ENCODE measurements around the gene SPATS2. TPM values are rescaled to one million over a fixed set of nuclear protein-coding genes. Genes with fewer than 3 reads are reported as not detected.
A peak's percentile ranks its signal among the peaks of the same experiment; 100 is the strongest.

The SPATS2 gene
- polyA plus RNA-seq, 2 donors: 4.8 to 5.3 TPM

DNA sequence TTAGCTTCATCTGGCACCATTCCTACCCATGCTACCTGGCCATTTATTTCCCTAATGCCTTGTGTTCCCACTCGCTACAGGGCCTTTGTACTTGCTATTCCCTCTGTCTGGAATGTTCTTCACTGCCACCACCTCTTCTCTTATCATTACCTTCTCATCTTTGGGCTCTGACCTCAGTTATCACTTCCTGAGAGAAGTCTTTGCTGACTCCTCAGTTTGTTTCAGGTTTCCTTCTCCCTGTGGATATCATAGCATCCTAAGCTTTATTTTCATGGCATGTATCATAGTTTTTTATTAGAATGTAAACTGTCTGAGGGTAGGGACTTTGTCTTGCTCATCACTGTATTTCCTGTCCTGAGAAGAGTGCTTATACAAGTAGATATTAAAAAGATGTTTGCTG lies 29.7 kb downstream of the SPATS2 start:
- WGBS, 2 donors: 84 to 100% methylated on average over 1 of the region's 1 CpG
- Histone ChIP-seq H3K27ac (ENCODE audit: low read depth in 2 of 2, low read length in 1 of 2) (no peak overlapping the region), H3K27me3 (ENCODE audit: control insufficient read depth in 1 of 2, insufficient read depth in 2 of 2, low read length in 2 of 2) (no peaks in the 10 kb centered on the region), H3K4me1 (ENCODE audit: control insufficient read depth in 2 of 2, insufficient read depth in 2 of 2, low read length in 1 of 2) (no peaks in the 10 kb centered on the region), H3K36me3 (ENCODE audit: control insufficient read depth in 2 of 2, insufficient read depth in 2 of 2, low read length in 1 of 2) (no peaks in the 10 kb centered on the region), H3K4me3 (ENCODE audit: low read depth in 1 of 2, low read length in 2 of 2) (no peak overlapping the region), H3K9me3 (ENCODE audit: control insufficient read depth in 2 of 2, insufficient read depth in 1 of 2, low read depth in 1 of 2, low read length in 1 of 2) (no peaks in the 10 kb centered on the region)

DNA sequence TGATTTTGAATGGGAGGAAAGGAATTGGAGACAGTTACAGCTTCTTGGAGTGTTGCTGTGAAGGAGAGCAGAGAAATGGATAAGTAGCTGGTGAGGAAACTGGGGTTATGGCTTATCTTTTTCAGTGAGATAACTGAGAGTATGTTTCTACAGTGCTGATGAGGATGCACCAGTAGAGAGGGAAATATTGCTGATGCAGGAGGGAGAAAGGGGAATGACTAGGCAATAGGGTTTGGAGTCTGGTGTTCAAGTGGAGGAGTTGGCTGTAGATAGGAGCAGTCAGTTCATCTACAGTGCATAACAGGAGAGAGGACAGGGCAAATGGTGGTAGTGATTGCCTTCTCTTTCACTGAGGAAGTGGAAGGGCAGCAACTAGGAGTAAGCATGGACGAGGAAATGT lies 33.0 kb downstream of the SPATS2 start:
- WGBS, 2 donors: 77 to 82% methylated on average over 1 of the region's 1 CpG
- no peaks in the 10 kb centered on the region for H3K4me1 ChIP-seq (ENCODE audit: control insufficient read depth in 2 of 2, insufficient read depth in 2 of 2, low read length in 1 of 2)
- no peaks in the 10 kb centered on the region for H3K36me3 ChIP-seq (ENCODE audit: control insufficient read depth in 2 of 2, insufficient read depth in 2 of 2, low read length in 1 of 2)
- no peak overlapping the region for H3K27ac ChIP-seq (ENCODE audit: low read depth in 2 of 2, low read length in 1 of 2)
- no peaks in the 10 kb centered on the region for H3K27me3 ChIP-seq (ENCODE audit: control insufficient read depth in 1 of 2, insufficient read depth in 2 of 2, low read length in 2 of 2)
- H3K9me3 ChIP-seq (ENCODE audit: control insufficient read depth in 2 of 2, insufficient read depth in 1 of 2, low read depth in 1 of 2, low read length in 1 of 2): no peaks in the 10 kb centered on the region
- H3K4me3 ChIP-seq (ENCODE audit: low read depth in 1 of 2, low read length in 2 of 2): no peak overlapping the region

DNA sequence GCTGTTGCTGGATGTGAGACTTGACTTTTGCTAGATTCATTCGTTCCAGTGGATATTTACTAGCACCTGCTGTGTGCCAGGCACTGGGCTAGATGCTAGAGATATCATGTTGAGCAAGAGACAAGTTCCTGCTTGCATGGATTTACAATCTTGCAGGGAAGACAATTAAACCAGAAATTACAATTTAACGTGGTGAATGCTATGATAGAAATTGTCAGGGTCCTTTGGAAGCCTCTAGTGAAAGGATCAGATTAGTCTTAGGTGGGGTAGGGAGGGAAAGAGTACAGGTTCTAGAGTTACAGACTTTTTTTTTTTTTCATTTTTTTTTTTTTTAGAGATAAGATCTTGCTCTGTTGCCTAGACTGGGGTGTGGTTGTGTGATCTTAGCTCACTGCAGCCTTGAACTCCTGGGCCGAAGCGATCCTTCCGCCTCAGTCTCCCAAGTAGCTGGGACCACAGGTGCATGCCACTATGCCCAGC lies 36.7 kb downstream of the SPATS2 start:
- Histone ChIP-seq H3K9me3 (ENCODE audit: control insufficient read depth in 2 of 2, insufficient read depth in 1 of 2, low read depth in 1 of 2, low read length in 1 of 2) (no peaks in the 10 kb centered on the region), H3K4me3 (ENCODE audit: low read depth in 1 of 2, low read length in 2 of 2) (no peak overlapping the region), H3K36me3 (ENCODE audit: control insufficient read depth in 2 of 2, insufficient read depth in 2 of 2, low read length in 1 of 2) (no peaks in the 10 kb centered on the region), H3K4me1 (ENCODE audit: control insufficient read depth in 2 of 2, insufficient read depth in 2 of 2, low read length in 1 of 2) (no peaks in the 10 kb centered on the region), H3K27ac (ENCODE audit: low read depth in 2 of 2, low read length in 1 of 2) (no peak overlapping the region), H3K27me3 (ENCODE audit: control insufficient read depth in 1 of 2, insufficient read depth in 2 of 2, low read length in 2 of 2) (no peaks in the 10 kb centered on the region)
- WGBS, 2 donors: 60 to 69% methylated on average over 5 of the region's 5 CpGs

DNA sequence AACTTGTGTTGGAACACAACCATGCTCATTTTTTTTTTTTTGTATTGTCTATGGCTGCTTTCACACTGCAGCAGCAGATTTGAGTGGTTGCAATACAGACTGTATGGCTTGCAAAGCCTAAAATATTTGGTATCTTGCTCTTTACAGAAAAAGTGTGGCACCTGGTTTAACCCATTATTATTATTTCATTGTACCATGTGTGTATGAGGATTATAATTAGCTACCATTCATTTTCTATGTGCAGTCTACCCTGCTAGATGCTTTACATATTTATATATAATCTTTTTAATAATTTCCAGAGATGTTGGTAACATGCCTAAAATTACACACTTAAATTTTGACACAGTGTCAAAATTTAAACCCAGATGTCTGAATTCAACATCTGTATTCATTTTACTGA lies 37.7 kb downstream of the SPATS2 start:
- no peaks in the 10 kb centered on the region for H3K36me3 ChIP-seq (ENCODE audit: control insufficient read depth in 2 of 2, insufficient read depth in 2 of 2, low read length in 1 of 2)
- H3K4me1 ChIP-seq (ENCODE audit: control insufficient read depth in 2 of 2, insufficient read depth in 2 of 2, low read length in 1 of 2): no peaks in the 10 kb centered on the region
- H3K27me3 ChIP-seq (ENCODE audit: control insufficient read depth in 1 of 2, insufficient read depth in 2 of 2, low read length in 2 of 2): no peaks in the 10 kb centered on the region
- no peak overlapping the region for H3K4me3 ChIP-seq (ENCODE audit: low read depth in 1 of 2, low read length in 2 of 2)
- H3K27ac ChIP-seq (ENCODE audit: low read depth in 2 of 2, low read length in 1 of 2): no peak overlapping the region
- H3K9me3 ChIP-seq (ENCODE audit: control insufficient read depth in 2 of 2, insufficient read depth in 1 of 2, low read depth in 1 of 2, low read length in 1 of 2): no peaks in the 10 kb centered on the region

DNA sequence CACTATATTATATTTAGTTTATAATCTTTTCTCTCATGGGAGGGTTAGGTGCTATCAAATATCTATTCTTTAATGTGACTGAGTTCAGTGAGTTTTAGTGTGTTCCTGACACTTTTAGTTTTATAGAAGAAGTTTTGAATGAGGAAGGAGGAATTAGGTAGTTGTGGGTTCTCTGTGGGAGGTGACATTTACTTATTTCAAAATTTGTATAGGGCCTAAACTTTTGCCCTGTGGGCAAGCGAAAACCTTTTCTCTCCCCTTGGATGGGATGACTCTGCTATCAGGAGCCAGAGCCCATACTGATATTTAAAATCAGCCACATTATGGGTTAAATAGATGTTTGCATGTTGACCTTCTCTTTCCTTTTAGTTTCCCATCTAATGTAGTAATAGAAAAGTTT lies 43.6 kb downstream of the SPATS2 start:
- Histone ChIP-seq H3K27ac (ENCODE audit: low read depth in 2 of 2, low read length in 1 of 2) (no peak overlapping the region), H3K27me3 (ENCODE audit: control insufficient read depth in 1 of 2, insufficient read depth in 2 of 2, low read length in 2 of 2) (no peaks in the 10 kb centered on the region), H3K9me3 (ENCODE audit: control insufficient read depth in 2 of 2, insufficient read depth in 1 of 2, low read depth in 1 of 2, low read length in 1 of 2) (no peaks in the 10 kb centered on the region), H3K4me1 (ENCODE audit: control insufficient read depth in 2 of 2, insufficient read depth in 2 of 2, low read length in 1 of 2) (no peaks in the 10 kb centered on the region), H3K36me3 (ENCODE audit: control insufficient read depth in 2 of 2, insufficient read depth in 2 of 2, low read length in 1 of 2) (no peaks in the 10 kb centered on the region), H3K4me3 (ENCODE audit: low read depth in 1 of 2, low read length in 2 of 2) (no peak overlapping the region)
- 92 to 98% methylated on average over 1 of the region's 1 CpG for WGBS, 2 donors

DNA sequence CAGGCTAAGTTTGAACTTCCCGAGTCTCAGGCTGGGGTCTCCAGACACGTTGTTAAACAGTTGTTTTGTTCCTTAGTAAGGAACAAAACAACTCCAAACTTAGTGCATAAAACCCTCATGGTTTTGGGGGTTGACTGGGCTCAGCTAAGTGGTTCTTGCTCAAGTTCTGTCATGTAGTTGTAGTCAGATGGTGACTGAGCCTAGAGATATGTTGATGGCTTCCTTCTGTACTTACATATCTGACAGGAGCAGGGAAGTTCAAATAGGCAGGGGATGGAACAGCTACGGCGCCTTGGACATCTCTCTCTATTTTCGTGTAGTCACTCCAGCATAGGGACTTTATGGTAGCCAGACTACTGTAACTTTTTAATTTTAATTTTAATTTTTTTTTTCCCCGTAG lies 45.7 kb downstream of the SPATS2 start:
- 89 to 92% methylated on average over 6 of the region's 6 CpGs for WGBS, 2 donors
- H3K4me1 ChIP-seq (ENCODE audit: control insufficient read depth in 2 of 2, insufficient read depth in 2 of 2, low read length in 1 of 2): no peaks in the 10 kb centered on the region
- no peak overlapping the region for H3K4me3 ChIP-seq (ENCODE audit: low read depth in 1 of 2, low read length in 2 of 2)
- H3K27me3 ChIP-seq (ENCODE audit: control insufficient read depth in 1 of 2, insufficient read depth in 2 of 2, low read length in 2 of 2): no peaks in the 10 kb centered on the region
- H3K27ac ChIP-seq (ENCODE audit: low read depth in 2 of 2, low read length in 1 of 2): no peak overlapping the region
- H3K36me3 ChIP-seq (ENCODE audit: control insufficient read depth in 2 of 2, insufficient read depth in 2 of 2, low read length in 1 of 2): no peaks in the 10 kb centered on the region
- no peaks in the 10 kb centered on the region for H3K9me3 ChIP-seq (ENCODE audit: control insufficient read depth in 2 of 2, insufficient read depth in 1 of 2, low read depth in 1 of 2, low read length in 1 of 2)

DNA sequence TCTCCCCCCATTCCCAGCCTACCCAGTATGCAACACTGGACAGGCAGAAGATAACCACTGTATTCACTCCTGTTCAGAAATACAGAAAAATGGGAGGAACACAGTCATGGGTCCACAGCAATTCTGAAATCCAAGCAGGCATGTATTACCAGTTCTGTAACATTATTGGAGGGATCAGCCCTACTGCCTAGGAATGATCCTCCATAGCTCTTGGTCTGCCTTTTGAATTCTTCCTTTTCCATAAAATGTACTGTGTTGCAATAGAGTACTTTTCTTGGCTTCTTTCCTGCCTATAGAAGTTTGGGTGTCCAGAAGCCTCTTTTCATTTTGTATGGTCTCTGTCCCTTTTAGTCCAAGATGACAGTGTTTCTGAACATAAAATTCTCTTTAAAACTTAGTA lies 46.5 kb downstream of the SPATS2 start:
- Histone ChIP-seq H3K36me3 (ENCODE audit: control insufficient read depth in 2 of 2, insufficient read depth in 2 of 2, low read length in 1 of 2) (no peaks in the 10 kb centered on the region), H3K27ac (ENCODE audit: low read depth in 2 of 2, low read length in 1 of 2) (peak overlapping the region in 1 of 2 donors; percentile 30), H3K27me3 (ENCODE audit: control insufficient read depth in 1 of 2, insufficient read depth in 2 of 2, low read length in 2 of 2) (no peaks in the 10 kb centered on the region), H3K4me3 (ENCODE audit: low read depth in 1 of 2, low read length in 2 of 2) (no peak overlapping the region), H3K4me1 (ENCODE audit: control insufficient read depth in 2 of 2, insufficient read depth in 2 of 2, low read length in 1 of 2) (no peaks in the 10 kb centered on the region), H3K9me3 (ENCODE audit: control insufficient read depth in 2 of 2, insufficient read depth in 1 of 2, low read depth in 1 of 2, low read length in 1 of 2) (no peaks in the 10 kb centered on the region)

DNA sequence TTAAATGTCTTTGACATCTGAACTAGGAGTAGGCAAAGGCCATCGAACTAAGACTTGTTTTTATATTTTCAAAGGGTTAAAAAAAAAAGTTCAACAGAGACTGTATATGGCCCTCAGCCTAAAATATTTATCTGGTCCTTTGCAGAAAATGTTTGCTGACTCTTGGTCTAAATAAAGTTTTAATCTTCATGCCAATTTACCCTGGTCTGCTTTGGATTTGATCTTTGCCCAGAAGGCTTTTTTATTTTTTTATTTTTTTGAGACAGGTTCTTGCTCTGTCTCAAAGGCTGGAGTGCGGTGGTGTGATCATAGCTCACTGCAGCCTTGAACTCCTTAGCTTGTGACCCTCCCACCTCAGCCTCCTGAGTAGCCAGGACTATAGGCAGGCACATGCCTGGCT lies 47.1 kb downstream of the SPATS2 start:
- Histone ChIP-seq H3K27me3 (ENCODE audit: control insufficient read depth in 1 of 2, insufficient read depth in 2 of 2, low read length in 2 of 2) (no peaks in the 10 kb centered on the region), H3K4me3 (ENCODE audit: low read depth in 1 of 2, low read length in 2 of 2) (no peak overlapping the region), H3K9me3 (ENCODE audit: control insufficient read depth in 2 of 2, insufficient read depth in 1 of 2, low read depth in 1 of 2, low read length in 1 of 2) (no peaks in the 10 kb centered on the region), H3K36me3 (ENCODE audit: control insufficient read depth in 2 of 2, insufficient read depth in 2 of 2, low read length in 1 of 2) (no peaks in the 10 kb centered on the region), H3K27ac (ENCODE audit: low read depth in 2 of 2, low read length in 1 of 2) (no peak overlapping the region), H3K4me1 (ENCODE audit: control insufficient read depth in 2 of 2, insufficient read depth in 2 of 2, low read length in 1 of 2) (no peaks in the 10 kb centered on the region)
- 74 to 87% methylated on average over 2 of the region's 2 CpGs for WGBS, 2 donors

DNA sequence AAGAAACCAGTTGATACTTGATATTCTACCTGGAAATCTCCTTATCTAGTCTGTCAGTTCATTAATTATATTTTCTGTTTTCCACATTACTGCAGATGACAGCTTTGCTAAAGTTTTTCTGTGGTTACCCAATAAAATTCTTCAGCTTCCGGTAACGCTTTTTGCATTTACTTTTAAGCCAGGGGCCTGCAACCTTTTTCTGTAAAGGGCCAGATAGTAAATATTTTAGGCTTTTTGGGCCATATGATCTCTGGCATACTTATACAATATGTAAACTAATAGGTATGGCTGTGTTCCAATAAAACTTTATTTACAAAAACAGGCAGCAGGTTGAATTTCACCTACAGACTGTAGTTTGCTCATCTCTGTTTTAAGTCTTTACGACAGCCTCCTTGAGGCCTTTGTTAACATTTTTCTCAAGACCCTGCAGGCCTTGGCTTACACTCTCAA lies 48.3 kb downstream of the SPATS2 start:
- H3K4me3 ChIP-seq (ENCODE audit: low read depth in 1 of 2, low read length in 2 of 2): no peak overlapping the region
- H3K27me3 ChIP-seq (ENCODE audit: control insufficient read depth in 1 of 2, insufficient read depth in 2 of 2, low read length in 2 of 2): no peaks in the 10 kb centered on the region
- no peaks in the 10 kb centered on the region for H3K4me1 ChIP-seq (ENCODE audit: control insufficient read depth in 2 of 2, insufficient read depth in 2 of 2, low read length in 1 of 2)
- H3K27ac ChIP-seq (ENCODE audit: low read depth in 2 of 2, low read length in 1 of 2): no peak overlapping the region
- WGBS, 2 donors: 93 to 98% methylated on average over 3 of the region's 3 CpGs
- H3K36me3 ChIP-seq (ENCODE audit: control insufficient read depth in 2 of 2, insufficient read depth in 2 of 2, low read length in 1 of 2): no peaks in the 10 kb centered on the region
- no peaks in the 10 kb centered on the region for H3K9me3 ChIP-seq (ENCODE audit: control insufficient read depth in 2 of 2, insufficient read depth in 1 of 2, low read depth in 1 of 2, low read length in 1 of 2)

DNA sequence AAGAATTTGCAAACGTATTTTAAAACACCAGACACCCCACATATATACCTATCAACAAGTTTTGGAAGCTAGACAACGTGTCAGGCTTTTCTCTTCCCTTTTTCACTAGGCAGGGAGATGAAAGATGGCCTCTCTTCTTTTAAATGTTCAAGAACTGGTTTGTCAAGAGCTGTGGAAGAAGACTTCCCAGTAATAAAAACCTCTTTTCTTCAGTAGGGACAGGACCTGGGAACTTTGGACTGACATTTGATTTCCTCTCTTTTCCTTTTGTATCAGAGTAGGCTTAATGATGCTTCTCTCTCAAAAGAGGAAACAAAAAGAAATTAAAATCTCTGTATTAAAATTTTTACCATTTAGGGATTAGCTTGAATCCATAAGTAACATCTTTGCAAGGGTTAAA lies 49.6 kb downstream of the SPATS2 start:
- WGBS, 2 donors: 57 to 73% methylated on average over 2 of the region's 2 CpGs
- Histone ChIP-seq H3K27me3 (ENCODE audit: control insufficient read depth in 1 of 2, insufficient read depth in 2 of 2, low read length in 2 of 2) (no peaks in the 10 kb centered on the region), H3K36me3 (ENCODE audit: control insufficient read depth in 2 of 2, insufficient read depth in 2 of 2, low read length in 1 of 2) (no peaks in the 10 kb centered on the region), H3K4me3 (ENCODE audit: low read depth in 1 of 2, low read length in 2 of 2) (no peak overlapping the region), H3K4me1 (ENCODE audit: control insufficient read depth in 2 of 2, insufficient read depth in 2 of 2, low read length in 1 of 2) (no peaks in the 10 kb centered on the region), H3K9me3 (ENCODE audit: control insufficient read depth in 2 of 2, insufficient read depth in 1 of 2, low read depth in 1 of 2, low read length in 1 of 2) (no peaks in the 10 kb centered on the region), H3K27ac (ENCODE audit: low read depth in 2 of 2, low read length in 1 of 2) (no peak overlapping the region)
